22Rv1 (cell line): ENCODE measurements around the gene MDFIC.

Experiments
- ZFX ChIP-seq: fragments of 450-650 bp; IDR thresholded peaks from 2 replicates; pipeline ENCODE4 v1.6.1; 2017; ENCODE audit warnings: antibody characterized with exemption, borderline replicate concordance
- TF ChIP-seq, protein P1 (sequence below): fragments of 450-650 bp; IDR thresholded peaks from 2 replicates; pipeline ENCODE4 v1.5.1; 2017; ENCODE audit warnings: mild to moderate bottlenecking

DNA sequence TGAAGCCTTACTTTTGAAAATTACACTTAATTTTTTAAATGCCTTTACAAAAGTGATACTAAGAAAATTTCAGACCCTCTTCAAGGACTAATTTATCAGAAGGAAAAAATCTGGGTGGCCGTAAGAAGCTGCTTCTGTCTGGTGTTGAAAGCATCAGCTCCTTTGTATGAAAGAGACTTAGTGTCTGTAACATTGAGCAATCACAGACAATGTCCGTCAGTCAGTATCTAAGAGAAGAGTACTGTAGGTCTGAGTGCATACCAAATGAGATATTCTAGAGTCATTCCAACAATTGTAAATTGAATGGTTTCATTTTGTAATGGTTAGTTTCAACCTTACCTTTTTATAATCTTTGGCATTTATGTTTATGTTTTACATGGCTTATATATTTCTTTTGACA is 11.1 kb upstream of the MDFIC start:
- TF ChIP-seq, protein P1, sequence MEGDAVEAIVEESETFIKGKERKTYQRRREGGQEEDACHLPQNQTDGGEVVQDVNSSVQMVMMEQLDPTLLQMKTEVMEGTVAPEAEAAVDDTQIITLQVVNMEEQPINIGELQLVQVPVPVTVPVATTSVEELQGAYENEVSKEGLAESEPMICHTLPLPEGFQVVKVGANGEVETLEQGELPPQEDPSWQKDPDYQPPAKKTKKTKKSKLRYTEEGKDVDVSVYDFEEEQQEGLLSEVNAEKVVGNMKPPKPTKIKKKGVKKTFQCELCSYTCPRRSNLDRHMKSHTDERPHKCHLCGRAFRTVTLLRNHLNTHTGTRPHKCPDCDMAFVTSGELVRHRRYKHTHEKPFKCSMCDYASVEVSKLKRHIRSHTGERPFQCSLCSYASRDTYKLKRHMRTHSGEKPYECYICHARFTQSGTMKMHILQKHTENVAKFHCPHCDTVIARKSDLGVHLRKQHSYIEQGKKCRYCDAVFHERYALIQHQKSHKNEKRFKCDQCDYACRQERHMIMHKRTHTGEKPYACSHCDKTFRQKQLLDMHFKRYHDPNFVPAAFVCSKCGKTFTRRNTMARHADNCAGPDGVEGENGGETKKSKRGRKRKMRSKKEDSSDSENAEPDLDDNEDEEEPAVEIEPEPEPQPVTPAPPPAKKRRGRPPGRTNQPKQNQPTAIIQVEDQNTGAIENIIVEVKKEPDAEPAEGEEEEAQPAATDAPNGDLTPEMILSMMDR, result no peak
- no peak for TF ChIP-seq ZFX
